ENCODE measurements around the gene ASGR2.

The ASGR2 gene

DNA sequence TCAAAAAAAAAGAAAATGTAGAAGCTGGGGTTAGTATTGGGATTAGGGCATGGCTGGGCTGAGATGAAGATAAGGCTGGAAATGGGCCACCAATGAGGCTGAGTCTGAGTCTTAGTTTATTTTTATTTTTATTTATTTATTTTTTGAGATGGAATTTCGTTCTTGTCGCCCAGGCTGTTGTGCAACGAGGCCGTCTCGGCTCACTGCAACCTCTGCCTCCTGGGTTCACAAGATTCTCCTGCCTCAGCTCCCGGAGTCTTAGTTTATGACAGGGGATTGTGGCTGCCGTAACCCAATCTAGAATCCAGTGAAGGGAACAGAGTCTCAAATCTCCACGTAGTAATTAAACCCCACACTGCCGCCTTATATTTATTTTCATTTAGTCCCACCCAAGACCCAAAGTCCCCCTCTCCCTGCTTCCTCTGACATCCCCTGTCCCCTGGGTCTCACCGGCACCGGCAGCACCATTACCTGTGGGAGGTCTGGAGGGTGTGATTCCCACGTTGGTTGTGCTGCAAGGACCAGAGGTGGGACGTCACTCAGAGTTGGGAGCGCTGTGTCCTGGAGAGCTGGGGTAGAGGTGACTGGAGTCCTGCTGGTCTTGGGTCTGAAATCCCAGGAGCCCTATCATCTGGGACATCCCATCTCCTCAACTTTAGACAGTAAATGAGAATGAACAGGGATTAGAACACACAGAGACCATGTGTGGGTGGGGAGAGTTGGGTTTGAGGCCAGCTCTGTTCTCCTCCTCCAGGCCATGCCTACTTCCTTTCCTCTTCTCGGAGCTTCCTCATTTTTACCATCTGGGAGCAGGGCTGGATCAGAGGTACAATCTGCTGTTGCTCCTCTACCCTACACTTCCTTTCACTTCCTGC, 34.8 kb downstream of the ASGR2 start, which contains the start of gene CLEC10A:
CLEC10A (minus strand) TSS at position 671 of the 875 bp plus-strand sequence. CDS start 1,439 bp downstream, outside the sequence.
- Histone ChIP-seq H3K9ac (no peak within 1 kb of the TSS), H3K27ac (no peak within 1 kb of the TSS), H3K4me2 (no peak within 1 kb of the TSS), H3K79me2 (ENCODE audit: insufficient read depth, low read depth) (no peaks in the 10 kb centered on the region), H4K20me1 (ENCODE audit: insufficient read depth) (no peaks in the 10 kb centered on the region), H2AFZ (ENCODE audit: low read depth) (no peak within 1 kb of the TSS), H3K27me3 (ENCODE audit: insufficient read depth, low read depth) (no peaks in the 10 kb centered on the region), H3K4me1 (ENCODE audit: low read depth, poor library complexity, severe bottlenecking) (no peaks in the 10 kb centered on the region), H3K4me3 (IDR thresholded peaks at IDR 0.05; ENCODE audit: insufficient read depth, low read depth, low read length) (no peak within 1 kb of the TSS), H3K36me3 (ENCODE audit: insufficient read depth) (no peaks in the 10 kb centered on the region)
- TF ChIP-seq, protein P1, sequence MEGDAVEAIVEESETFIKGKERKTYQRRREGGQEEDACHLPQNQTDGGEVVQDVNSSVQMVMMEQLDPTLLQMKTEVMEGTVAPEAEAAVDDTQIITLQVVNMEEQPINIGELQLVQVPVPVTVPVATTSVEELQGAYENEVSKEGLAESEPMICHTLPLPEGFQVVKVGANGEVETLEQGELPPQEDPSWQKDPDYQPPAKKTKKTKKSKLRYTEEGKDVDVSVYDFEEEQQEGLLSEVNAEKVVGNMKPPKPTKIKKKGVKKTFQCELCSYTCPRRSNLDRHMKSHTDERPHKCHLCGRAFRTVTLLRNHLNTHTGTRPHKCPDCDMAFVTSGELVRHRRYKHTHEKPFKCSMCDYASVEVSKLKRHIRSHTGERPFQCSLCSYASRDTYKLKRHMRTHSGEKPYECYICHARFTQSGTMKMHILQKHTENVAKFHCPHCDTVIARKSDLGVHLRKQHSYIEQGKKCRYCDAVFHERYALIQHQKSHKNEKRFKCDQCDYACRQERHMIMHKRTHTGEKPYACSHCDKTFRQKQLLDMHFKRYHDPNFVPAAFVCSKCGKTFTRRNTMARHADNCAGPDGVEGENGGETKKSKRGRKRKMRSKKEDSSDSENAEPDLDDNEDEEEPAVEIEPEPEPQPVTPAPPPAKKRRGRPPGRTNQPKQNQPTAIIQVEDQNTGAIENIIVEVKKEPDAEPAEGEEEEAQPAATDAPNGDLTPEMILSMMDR (conservative IDR thresholded peaks at IDR 0.05; ENCODE audit: low read depth, low read length): no peak

DNA sequence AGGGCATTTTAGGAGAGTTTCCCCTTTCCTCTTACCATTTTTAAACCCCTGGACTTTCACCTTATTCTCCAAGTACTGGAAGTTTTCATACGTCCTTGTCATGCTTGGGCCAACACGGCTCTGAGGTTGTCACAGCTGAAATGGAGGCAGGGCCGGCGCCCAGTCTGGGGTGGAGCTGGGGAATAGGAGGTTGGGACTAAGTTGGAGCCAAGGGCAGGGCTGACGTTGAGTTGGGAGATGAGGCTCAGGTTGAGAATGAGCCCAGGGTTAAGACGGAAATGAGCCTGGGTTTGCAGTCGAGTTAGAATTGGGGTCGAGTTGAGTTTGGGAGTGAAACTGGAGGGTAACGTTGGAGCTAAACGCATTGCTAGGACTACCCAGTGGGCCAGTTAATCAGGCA, 35.9 kb downstream of the ASGR2 start:
- Histone ChIP-seq H3K36me3 (ENCODE audit: insufficient read depth) (no peaks in the 10 kb centered on the region), H3K4me3 (IDR thresholded peaks at IDR 0.05; ENCODE audit: insufficient read depth, low read depth, low read length) (no peak overlapping the region), H3K27me3 (ENCODE audit: insufficient read depth, low read depth) (no peaks in the 10 kb centered on the region), H3K4me2 (no peak overlapping the region), H3K79me2 (ENCODE audit: insufficient read depth, low read depth) (no peaks in the 10 kb centered on the region), H3K27ac (no peak overlapping the region), H4K20me1 (ENCODE audit: insufficient read depth) (no peaks in the 10 kb centered on the region), H3K9ac (no peak overlapping the region), H3K4me1 (ENCODE audit: low read depth, poor library complexity, severe bottlenecking) (no peaks in the 10 kb centered on the region), H2AFZ (ENCODE audit: low read depth) (no peak overlapping the region)
- TF ChIP-seq, protein P1 (conservative IDR thresholded peaks at IDR 0.05; ENCODE audit: low read depth, low read length): no peak

DNA sequence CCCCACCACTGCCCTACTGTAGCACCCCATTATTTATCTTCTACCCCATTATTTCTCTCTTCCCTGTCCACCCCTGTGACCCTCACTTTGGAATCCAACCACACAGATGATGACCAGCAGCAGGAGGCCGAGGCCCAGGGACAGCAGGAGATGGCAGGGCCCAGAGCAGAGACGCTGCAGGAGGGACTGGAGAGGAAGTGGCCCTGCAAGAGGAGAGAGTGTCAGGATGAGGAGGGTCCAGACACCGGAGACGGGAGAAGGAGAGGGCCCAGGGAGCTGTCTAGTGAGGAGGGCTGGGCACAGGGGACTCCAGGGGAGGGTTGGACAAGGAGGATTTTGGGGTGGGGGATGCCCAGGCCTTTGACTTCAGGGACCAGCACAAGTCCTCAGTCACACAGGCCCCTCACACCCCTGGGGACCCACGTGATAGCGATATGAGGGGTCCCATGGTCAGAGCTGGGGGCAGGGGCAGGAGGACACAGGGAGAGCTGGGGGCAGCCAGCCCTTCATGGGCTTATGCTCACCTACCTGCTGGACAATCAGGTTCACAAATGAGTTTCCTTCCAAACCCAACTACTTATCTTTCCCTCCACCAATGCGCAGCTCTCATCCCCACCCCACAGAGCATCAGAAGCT, 36.6 kb downstream of the ASGR2 start:
- no peak overlapping the region for H3K27ac ChIP-seq
- no peaks in the 10 kb centered on the region for H4K20me1 ChIP-seq (ENCODE audit: insufficient read depth)
- TF ChIP-seq, protein P1 (conservative IDR thresholded peaks at IDR 0.05; ENCODE audit: low read depth, low read length): no peak
- H3K4me3 ChIP-seq (IDR thresholded peaks at IDR 0.05; ENCODE audit: insufficient read depth, low read depth, low read length): no peak overlapping the region
- H3K79me2 ChIP-seq (ENCODE audit: insufficient read depth, low read depth): no peaks in the 10 kb centered on the region
- H3K9ac ChIP-seq: no peak overlapping the region
- H2AFZ ChIP-seq (ENCODE audit: low read depth): no peak overlapping the region
- H3K36me3 ChIP-seq (ENCODE audit: insufficient read depth): no peaks in the 10 kb centered on the region
- no peaks in the 10 kb centered on the region for H3K4me1 ChIP-seq (ENCODE audit: low read depth, poor library complexity, severe bottlenecking)
- H3K27me3 ChIP-seq (ENCODE audit: insufficient read depth, low read depth): no peaks in the 10 kb centered on the region
- H3K4me2 ChIP-seq: no peak overlapping the region

DNA sequence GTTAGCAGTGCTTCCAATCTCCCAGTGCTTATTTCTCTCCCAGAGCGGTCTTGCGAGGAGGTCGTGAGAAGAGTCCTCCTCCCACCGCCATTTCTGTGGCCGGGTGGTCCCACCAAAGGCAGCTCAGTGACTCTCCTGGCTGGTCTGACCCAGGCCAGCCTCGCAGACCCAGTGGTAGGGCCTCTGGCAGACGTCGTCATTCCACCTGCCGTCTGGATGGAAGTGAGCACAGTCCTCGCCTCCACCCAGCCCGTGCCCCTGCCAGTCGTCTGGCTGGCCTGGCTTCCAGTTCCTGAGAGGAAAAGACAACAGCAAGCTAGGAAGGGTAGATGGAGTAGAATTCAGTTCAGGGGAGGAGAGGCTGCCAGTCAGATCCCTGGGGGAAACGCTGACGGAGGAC, 39.7 kb downstream of the ASGR2 start:
- Histone ChIP-seq H3K4me1 (ENCODE audit: low read depth, poor library complexity, severe bottlenecking) (no peaks in the 10 kb centered on the region), H3K27me3 (ENCODE audit: insufficient read depth, low read depth) (no peaks in the 10 kb centered on the region), H3K4me3 (IDR thresholded peaks at IDR 0.05; ENCODE audit: insufficient read depth, low read depth, low read length) (no peak overlapping the region), H3K79me2 (ENCODE audit: insufficient read depth, low read depth) (no peaks in the 10 kb centered on the region), H3K4me2 (no peak overlapping the region), H4K20me1 (ENCODE audit: insufficient read depth) (no peaks in the 10 kb centered on the region), H3K9ac (no peak overlapping the region), H3K27ac (no peak overlapping the region), H2AFZ (ENCODE audit: low read depth) (no peak overlapping the region), H3K36me3 (ENCODE audit: insufficient read depth) (no peaks in the 10 kb centered on the region)
- TF ChIP-seq, protein P1 (conservative IDR thresholded peaks at IDR 0.05; ENCODE audit: low read depth, low read length): no peak

All from KMS-11 (cell line).